GM19238 (cell line): ENCODE measurements around the gene AMTN.
A peak's percentile ranks its signal among the peaks of the same experiment; 100 is the strongest.
"Not testable (repeated sequence)": the region's sequence is repeated elsewhere in the genome, so short reads cannot be mapped to it uniquely, and the experiment has no call there.

Experiments
- DNase-seq: peaks from one replicate; pipeline ENCODE4 v3.0.0; 2011; ENCODE audit warnings: low spot score; ENCODE audit not compliant: insufficient read length

Gene AMTN

GRCh38 chr4:70518269-70518668, at the start of gene AMTN:
Gene AMTN (plus strand): TSS chr4:70518569. CDS start chr4:70518778, 209 bp downstream.
- no peak for DNase-seq

GRCh38 chr4:70471897-70472296, 46.5 kb upstream of the AMTN start, which contains the start of gene MUC7:
Gene MUC7 (plus strand): TSS chr4:70472197. CDS start chr4:70474022, 1,825 bp downstream.
- DNase-seq: no peak

GRCh38 chr4:70473679-70474078, 44.7 kb upstream of the AMTN start:
- DNase-seq: no peak

- DNase-seq: no peak
Measured at GRCh38 chr4:70488748-70489147, 29.6 kb upstream of the AMTN start.

GRCh38 chr4:70496231-70496630, 22.1 kb upstream of the AMTN start:
- no peak for DNase-seq

GRCh38 chr4:70501838-70502237, 16.5 kb upstream of the AMTN start:
- not testable (repeated sequence) for DNase-seq

GRCh38 chr4:70504733-70505132, 13.6 kb upstream of the AMTN start:
- DNase-seq: no peak

- DNase-seq: peak; percentile 15
Measured at GRCh38 chr4:70505151-70505748, 13.1 kb upstream of the AMTN start.

- no peak for DNase-seq
Measured at GRCh38 chr4:70508801-70509200, 9.6 kb upstream of the AMTN start.

- DNase-seq: no peak
Measured at GRCh38 chr4:70511365-70511764, 7.0 kb upstream of the AMTN start.

GRCh38 chr4:70515367-70516250, 2.8 kb upstream of the AMTN start:
- DNase-seq: no peak

GRCh38 chr4:70518716-70519115, 347 bp downstream of the AMTN start:
- no peak for DNase-seq

- no peak for DNase-seq
Measured at GRCh38 chr4:70522626-70523025, 4.3 kb downstream of the AMTN start.

GRCh38 chr4:70530997-70531396, 12.6 kb downstream of the AMTN start:
- DNase-seq: no peak

GRCh38 chr4:70531981-70532380, 13.6 kb downstream of the AMTN start:
- no peak for DNase-seq

- no peak for DNase-seq
Measured at GRCh38 chr4:70533211-70533610, 14.8 kb downstream of the AMTN start.

GRCh38 chr4:70533791-70534190, 15.4 kb downstream of the AMTN start:
- DNase-seq: no peak

- not testable (repeated sequence) for DNase-seq
Measured at GRCh38 chr4:70534886-70535285, 16.5 kb downstream of the AMTN start.

GRCh38 chr4:70538869-70539268, 20.5 kb downstream of the AMTN start:
- DNase-seq: no peak

- DNase-seq: no peak
Measured at GRCh38 chr4:70544279-70544868, 26.0 kb downstream of the AMTN start.

GRCh38 chr4:70556856-70557255, 38.5 kb downstream of the AMTN start:
- DNase-seq: no peak

GRCh38 chr4:70559211-70559830, 41.0 kb downstream of the AMTN start:
- peak; percentile 18 for DNase-seq
